Measurements from ENCODE around the gene KCND2. TPM values are rescaled to one million over a fixed set of nuclear protein-coding genes. Genes with fewer than 3 reads are reported as not detected.

KCND2 gene
- total and polyA plus RNA-seq, 2 of the 8 experiments (the other 6 are each of a cell fraction or from before 2014, with no cell fraction given): 4.6 to 7.7 TPM

DNA sequence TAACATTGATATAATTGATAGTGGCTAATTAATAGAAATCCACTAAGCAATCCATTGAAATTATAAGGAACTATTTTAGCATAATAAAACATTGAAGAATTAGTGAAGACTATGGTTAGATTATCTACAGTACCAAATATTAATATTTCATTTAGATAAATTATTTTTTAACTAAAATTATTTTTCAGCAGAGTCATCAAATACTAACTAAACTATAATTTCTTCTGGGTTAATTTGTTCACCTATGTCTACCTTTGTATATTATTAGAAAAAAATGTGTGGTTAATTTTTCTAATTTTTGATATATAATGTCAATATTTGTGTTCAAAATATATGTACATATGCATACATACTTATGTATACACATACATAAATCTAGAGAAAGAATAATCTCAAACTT, 140.2 kb downstream of the KCND2 start:
- no peak for FAIRE-seq
- Histone ChIP-seq H2BK15ac (ENCODE audit: low read length) (no peak overlapping the region), H3K27ac (ENCODE audit: low read depth, low read length) (no peak overlapping the region), H2AK5ac (ENCODE audit: low read depth, low read length) (no peak overlapping the region), H2BK20ac (ENCODE audit: low read length) (no peak overlapping the region), H4K91ac (replicated peaks; ENCODE audit: insufficient read length, low read length) (no peak overlapping the region), H2AFZ (ENCODE audit: low read length) (no peak overlapping the region), H2BK120ac (replicated peaks; ENCODE audit: low read depth, low read length) (no peak overlapping the region), H4K20me1 (replicated peaks in 1 of 2; ENCODE audit: control insufficient read depth in 1 of 2, insufficient read depth in 2 of 2, low read length in 2 of 2) (no peaks in the 10 kb centered on the region), H2BK12ac (ENCODE audit: low read depth, low read length) (no peak overlapping the region), H4K8ac (ENCODE audit: extremely low read depth, insufficient read depth, low read length) (no peak overlapping the region), H3K4ac (replicated peaks; ENCODE audit: insufficient read length, low read depth, low read length) (no peak overlapping the region), H3K23me2 (ENCODE audit: low read depth, low read length) (no peaks in the 10 kb centered on the region), H4K5ac (ENCODE audit: insufficient read length, low read depth, low read length) (no peak overlapping the region), H3K79me1 (ENCODE audit: low read depth, low read length) (no peaks in the 10 kb centered on the region), H3K18ac (ENCODE audit: extremely low read depth, low read length) (no peak overlapping the region), H3K9me3 (ENCODE audit: insufficient read depth in 2 of 2, low read depth in 1 of 2, low read length in 1 of 2) (no peaks in the 10 kb centered on the region), H3K79me2 (ENCODE audit: control insufficient read depth in 1 of 2, insufficient read depth in 2 of 2, low read length in 2 of 2) (no peaks in the 10 kb centered on the region), H3K4me2 (ENCODE audit: insufficient read depth in 1 of 2, low read depth in 2 of 2, low read length in 2 of 2) (no peak overlapping the region), H3K9ac (replicated peaks in 1 of 4; ENCODE audit: extremely low read depth in 1 of 4, low read depth in 3 of 4, low read length in 3 of 4) (no peak overlapping the region), H3K4me3 (ENCODE audit: extremely low read depth in 1 of 4, insufficient read depth in 2 of 4, low read depth in 3 of 4, low read length in 4 of 4) (no peak overlapping the region), H3K36me3 (ENCODE audit: control insufficient read depth in 2 of 4, insufficient read depth in 4 of 4, low read length in 3 of 4) (no peaks in the 10 kb centered on the region), H3K27me3 (replicated peaks in 1 of 4; ENCODE audit: control insufficient read depth in 3 of 4, extremely low read depth in 1 of 4, insufficient read depth in 3 of 4, low read length in 3 of 4) (no peaks in the 10 kb centered on the region), H3K14ac (ENCODE audit: insufficient read length) (no peak overlapping the region), H3K56ac (replicated peaks; ENCODE audit: insufficient read length, low read depth, low read length) (no peak overlapping the region), H3K4me1 (replicated peaks in 1 of 4; ENCODE audit: control insufficient read depth in 3 of 4, insufficient read depth in 4 of 4, low read length in 3 of 4) (no peaks in the 10 kb centered on the region), H3K23ac (ENCODE audit: insufficient read length) (no peak overlapping the region), H2BK5ac (ENCODE audit: low read depth, low read length) (no peak overlapping the region)
- no peak for DNase-seq (ENCODE audit: low read depth in 1 of 2, low spot score in 2 of 2)
- CTCF ChIA-PET (ENCODE audit: partially characterized antibody): interaction anchor here (1.2 kb wide), 1 partner anchor 10 kb away, joined by 4 read pairs; no protein-coding TSS in a partner anchor
- POLR2A ChIA-PET (ENCODE audit: partially characterized antibody): no interaction called here
- no peak for TF ChIP-seq NANOG (IDR thresholded peaks at IDR 0.05; ENCODE audit: insufficient read depth, low read depth, low read length, poor library complexity, severe bottlenecking)
- TF ChIP-seq CBX8 (IDR thresholded peaks at IDR 0.05; ENCODE audit: borderline replicate concordance, low read depth, low read length): no peak
- no peak for TF ChIP-seq RXRA (IDR thresholded peaks at IDR 0.05; ENCODE audit: insufficient read depth, low read depth, low read length)
- no peak for TF ChIP-seq ASH2L (IDR thresholded peaks at IDR 0.05; ENCODE audit: low read length)
- TF ChIP-seq CTBP2 (IDR thresholded peaks at IDR 0.05; ENCODE audit: borderline replicate concordance, insufficient read depth, insufficient read length, low read length): no peak
- no peak for TF ChIP-seq POLR2AphosphoS5 (IDR thresholded peaks at IDR 0.05; ENCODE audit: low read depth, low read length)
- TF ChIP-seq SIN3A (conservative IDR thresholded peaks at IDR 0.05 in 1 of 2, IDR thresholded peaks at IDR 0.05 in 1 of 2; ENCODE audit: low read depth in 1 of 2, low read length in 2 of 2): no peak
- no peak for TF ChIP-seq CHD1 (IDR thresholded peaks at IDR 0.05; ENCODE audit: low read depth, low read length)
- TF ChIP-seq, protein P1, sequence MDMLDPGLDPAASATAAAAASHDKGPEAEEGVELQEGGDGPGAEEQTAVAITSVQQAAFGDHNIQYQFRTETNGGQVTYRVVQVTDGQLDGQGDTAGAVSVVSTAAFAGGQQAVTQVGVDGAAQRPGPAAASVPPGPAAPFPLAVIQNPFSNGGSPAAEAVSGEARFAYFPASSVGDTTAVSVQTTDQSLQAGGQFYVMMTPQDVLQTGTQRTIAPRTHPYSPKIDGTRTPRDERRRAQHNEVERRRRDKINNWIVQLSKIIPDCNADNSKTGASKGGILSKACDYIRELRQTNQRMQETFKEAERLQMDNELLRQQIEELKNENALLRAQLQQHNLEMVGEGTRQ (IDR thresholded peaks at IDR 0.05; ENCODE audit: low read length): no peak
- no peak for TF ChIP-seq HDAC6 (IDR thresholded peaks at IDR 0.05; ENCODE audit: low read depth, low read length)
- no peak for TF ChIP-seq KDM4A (IDR thresholded peaks at IDR 0.05; ENCODE audit: low read depth, low read length, severe bottlenecking)
- TF ChIP-seq HDAC2 (IDR thresholded peaks at IDR 0.05; ENCODE audit: borderline replicate concordance in 1 of 2, low read depth in 2 of 2, low read length in 2 of 2): no peak
- TF ChIP-seq JUN (IDR thresholded peaks at IDR 0.05; ENCODE audit: low read depth, low read length): no peak
- no peak for TF ChIP-seq SRF (IDR thresholded peaks at IDR 0.05; ENCODE audit: low read depth, low read length)
